ENCODE data around the gene MCCD1. TPM values are rescaled to one million over a fixed set of nuclear protein-coding genes. Genes with fewer than 3 reads are reported as not detected.
A peak's percentile ranks its signal among the peaks of the same experiment; 100 is the strongest.
"Not testable (repeated sequence)": the region's sequence is repeated elsewhere in the genome, so short reads cannot be mapped to it uniquely, and the experiment has no call there.

Gene MCCD1, protein sequence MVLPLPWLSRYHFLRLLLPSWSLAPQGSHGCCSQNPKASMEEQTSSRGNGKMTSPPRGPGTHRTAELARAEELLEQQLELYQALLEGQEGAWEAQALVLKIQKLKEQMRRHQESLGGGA
- total RNA-seq (not detected), total RNA-seq (0 reads per million in 2 donors)

DNA sequence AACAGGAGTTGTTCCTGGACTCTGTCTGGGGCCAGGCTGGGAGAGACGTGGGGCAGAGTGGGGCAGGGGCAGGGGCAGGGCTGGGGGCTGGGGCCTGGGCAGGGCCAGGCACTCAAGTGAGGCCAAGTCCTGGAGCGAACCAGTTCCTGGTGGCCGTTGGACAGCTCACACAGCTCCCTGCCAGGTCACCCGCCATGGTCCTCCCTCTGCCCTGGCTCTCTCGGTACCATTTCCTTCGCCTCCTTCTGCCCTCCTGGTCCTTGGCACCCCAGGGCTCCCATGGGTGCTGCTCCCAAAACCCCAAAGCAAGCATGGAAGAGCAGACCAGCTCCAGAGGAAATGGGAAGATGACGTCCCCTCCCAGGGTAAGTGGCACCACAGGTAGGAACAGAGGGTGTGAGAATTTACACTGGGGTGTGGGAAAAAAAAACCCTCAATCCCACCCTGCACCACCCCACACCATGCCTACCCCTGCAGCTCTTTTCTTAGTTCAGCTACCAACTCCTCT is at the start of gene MCCD1:
Gene MCCD1 (plus strand): TSS at position 142 of the 508 bp plus-strand sequence. CDS start 53 bp downstream, at position 195.
- H3K27ac Mint-ChIP-seq, result peak within 1 kb of the TSS; percentile 73
- H3K4me1 Mint-ChIP-seq, result peaks cover 3% of the 10 kb centered on the region
- H3K4me3 Mint-ChIP-seq, result peak within 1 kb of the TSS; percentile 61
- H3K9me3 ChIP-seq (ENCODE audit: control insufficient read depth, low read length, poor library complexity, severe bottlenecking), result no peaks in the 10 kb centered on the region
- ATAC-seq, result peak; percentile 18
- no peaks in the 10 kb centered on the region for H3K27me3 Mint-ChIP-seq
- peaks cover 4% of the 10 kb centered on the region for H3K36me3 Mint-ChIP-seq (ENCODE audit: low read depth)
- no peak for DNase-seq

DNA sequence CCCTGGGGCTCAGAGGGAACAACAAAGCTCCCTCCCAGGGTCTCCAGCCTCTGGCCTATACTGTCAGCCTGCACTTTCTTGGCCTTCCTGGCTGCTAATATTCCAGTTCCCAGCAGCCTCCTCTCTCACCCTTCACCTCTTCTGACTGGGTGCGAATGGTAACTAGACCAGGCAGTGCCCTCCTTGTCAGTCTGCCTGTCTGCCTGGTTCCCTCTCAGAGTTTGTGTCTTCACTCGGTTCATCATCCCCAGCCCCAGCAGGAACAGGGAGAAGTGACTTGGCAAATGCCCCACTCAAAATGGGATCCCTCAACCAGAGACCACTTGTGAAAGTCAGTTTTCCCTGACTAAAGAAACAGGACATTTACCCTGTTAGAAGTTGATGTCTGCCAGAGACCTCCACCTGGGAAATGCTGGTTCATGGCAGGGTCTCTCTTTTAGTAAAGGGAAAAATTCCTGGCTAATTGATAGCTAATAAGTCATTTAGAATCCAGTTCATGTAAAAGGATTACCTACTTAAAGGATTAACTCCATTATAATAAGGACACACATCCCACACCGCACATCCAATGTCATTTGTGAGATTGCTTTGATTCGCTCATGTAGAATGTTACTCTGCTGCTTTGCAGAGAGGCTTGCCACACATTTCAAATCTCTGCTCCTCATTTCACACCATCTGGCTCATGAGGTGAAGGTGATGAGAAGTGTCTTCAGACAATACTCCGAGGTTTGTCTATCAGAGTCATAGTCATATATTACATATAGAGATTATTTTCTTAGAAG is 49.4 kb upstream of the MCCD1 start:
- Mint-ChIP-seq H3K36me3 (ENCODE audit: low read depth) (no peaks in the 10 kb centered on the region), H3K4me3 (no peak overlapping the region), H3K4me1 (peaks cover 19% of the 10 kb centered on the region), H3K27me3 (no peaks in the 10 kb centered on the region), H3K27ac (peak overlapping the region; percentile 77)
- H3K9me3 ChIP-seq (ENCODE audit: control insufficient read depth, low read length, poor library complexity, severe bottlenecking), result no peaks in the 10 kb centered on the region
- ATAC-seq (no peak), DNase-seq (no peak)

DNA sequence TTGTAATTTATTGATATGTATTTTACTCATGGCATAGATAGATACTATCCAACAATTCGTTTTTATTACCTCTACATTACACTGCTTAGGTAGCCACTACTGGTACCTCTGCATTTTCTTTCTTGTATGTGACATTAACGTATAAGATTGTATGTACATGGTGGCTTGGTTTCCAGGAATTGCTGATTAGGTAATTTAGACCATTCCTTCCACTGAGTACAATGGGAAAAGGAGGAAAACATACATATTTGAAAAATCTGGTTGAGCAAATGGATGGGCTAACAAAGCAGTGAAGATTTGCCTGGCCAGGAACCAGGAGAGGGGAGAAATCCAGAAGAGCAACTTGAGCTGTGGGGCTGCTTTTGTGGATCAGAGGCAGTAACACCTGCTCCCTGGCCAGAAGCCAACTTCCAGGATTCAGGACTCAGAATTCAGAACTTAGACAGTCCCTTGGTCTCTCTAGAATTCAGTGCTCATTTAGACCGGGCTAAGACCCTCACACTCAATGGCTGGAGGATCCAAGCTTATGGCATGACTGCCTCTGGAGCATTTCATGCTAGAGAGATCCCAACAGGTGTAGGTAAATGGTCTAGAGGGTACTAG is 48.7 kb upstream of the MCCD1 start:
- no peaks in the 10 kb centered on the region for H3K9me3 ChIP-seq (ENCODE audit: control insufficient read depth, low read length, poor library complexity, severe bottlenecking)
- Mint-ChIP-seq H3K4me3 (no peak overlapping the region), H3K4me1 (peaks cover 22% of the 10 kb centered on the region), H3K27me3 (no peaks in the 10 kb centered on the region), H3K36me3 (ENCODE audit: low read depth) (no peaks in the 10 kb centered on the region), H3K27ac (no peak overlapping the region)
- DNase-seq, result no peak
- no peak for ATAC-seq

DNA sequence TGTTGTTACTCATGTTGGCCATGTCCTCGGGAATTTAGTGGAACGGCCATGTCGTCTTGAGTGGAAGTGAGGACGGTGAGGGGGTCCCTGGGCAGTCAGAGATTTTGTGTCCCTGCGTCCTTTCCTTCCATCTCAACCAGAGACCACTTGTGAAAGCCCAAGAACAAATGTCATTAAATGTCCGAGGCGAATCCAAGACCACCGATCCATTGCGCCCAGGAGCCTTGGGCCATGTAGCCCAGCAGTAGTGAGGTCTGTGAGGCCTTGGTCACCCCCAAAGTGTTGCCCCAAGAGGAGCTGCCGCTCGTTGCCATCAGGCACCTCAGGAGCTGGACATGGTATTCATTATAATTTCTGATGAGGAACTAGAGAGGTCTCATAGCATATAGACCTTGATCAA is 48.2 kb upstream of the MCCD1 start:
- no peak overlapping the region for H3K27ac Mint-ChIP-seq
- no peak for ATAC-seq
- DNase-seq, result no peak
- peaks cover 23% of the 10 kb centered on the region for H3K4me1 Mint-ChIP-seq
- no peaks in the 10 kb centered on the region for H3K9me3 ChIP-seq (ENCODE audit: control insufficient read depth, low read length, poor library complexity, severe bottlenecking)
- H3K27me3 Mint-ChIP-seq, result no peaks in the 10 kb centered on the region
- H3K4me3 Mint-ChIP-seq, result no peak overlapping the region
- no peaks in the 10 kb centered on the region for H3K36me3 Mint-ChIP-seq (ENCODE audit: low read depth)

DNA sequence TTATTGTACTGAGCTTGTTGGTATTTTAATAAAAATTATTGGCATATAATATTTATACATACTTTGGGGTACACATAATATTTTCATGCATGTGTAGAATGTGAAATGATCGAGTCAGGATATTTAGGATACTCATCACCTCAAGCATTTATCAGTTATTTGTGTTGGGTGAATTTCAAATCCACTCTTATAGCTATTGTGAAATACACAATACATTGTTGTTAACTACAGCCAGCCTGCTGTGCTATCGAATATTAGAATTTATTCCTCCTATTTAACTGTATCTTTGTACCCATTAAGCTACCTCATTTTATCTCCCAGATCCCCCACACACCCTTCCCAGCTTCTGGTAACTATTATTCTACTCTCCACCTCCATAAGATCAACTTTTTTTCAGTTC is 45.4 kb upstream of the MCCD1 start:
- Mint-ChIP-seq H3K27me3 (no peaks in the 10 kb centered on the region), H3K4me1 (peaks cover 16% of the 10 kb centered on the region), H3K27ac (no peak overlapping the region), H3K4me3 (no peak overlapping the region), H3K36me3 (ENCODE audit: low read depth) (no peaks in the 10 kb centered on the region)
- DNase-seq (no peak), ATAC-seq (no peak)
- no peaks in the 10 kb centered on the region for H3K9me3 ChIP-seq (ENCODE audit: control insufficient read depth, low read length, poor library complexity, severe bottlenecking)

DNA sequence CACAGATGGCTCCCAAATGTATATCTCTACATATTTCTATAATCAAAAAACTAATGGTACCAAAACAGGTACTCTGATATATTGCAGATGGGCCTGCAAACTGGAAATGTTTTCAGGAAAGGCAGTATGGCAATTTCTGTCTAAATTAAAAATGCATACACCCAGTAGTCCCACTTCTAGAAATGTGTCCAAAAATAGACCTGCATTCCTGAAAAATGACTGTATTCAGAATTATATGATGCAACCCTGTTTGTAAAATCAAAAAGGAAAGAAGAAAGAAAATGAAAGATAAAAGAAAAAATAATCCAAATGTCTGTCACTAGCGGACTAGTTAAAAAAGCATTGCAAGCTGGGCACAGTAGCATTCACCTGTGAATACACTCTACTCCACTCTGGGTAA is 43.7 kb upstream of the MCCD1 start:
- H3K27ac Mint-ChIP-seq, result no peak overlapping the region
- H3K27me3 Mint-ChIP-seq, result no peaks in the 10 kb centered on the region
- H3K4me3 Mint-ChIP-seq, result no peak overlapping the region
- DNase-seq (no peak), ATAC-seq (no peak)
- no peaks in the 10 kb centered on the region for H3K36me3 Mint-ChIP-seq (ENCODE audit: low read depth)
- H3K9me3 ChIP-seq (ENCODE audit: control insufficient read depth, low read length, poor library complexity, severe bottlenecking), result no peaks in the 10 kb centered on the region
- H3K4me1 Mint-ChIP-seq, result peaks cover 12% of the 10 kb centered on the region

DNA sequence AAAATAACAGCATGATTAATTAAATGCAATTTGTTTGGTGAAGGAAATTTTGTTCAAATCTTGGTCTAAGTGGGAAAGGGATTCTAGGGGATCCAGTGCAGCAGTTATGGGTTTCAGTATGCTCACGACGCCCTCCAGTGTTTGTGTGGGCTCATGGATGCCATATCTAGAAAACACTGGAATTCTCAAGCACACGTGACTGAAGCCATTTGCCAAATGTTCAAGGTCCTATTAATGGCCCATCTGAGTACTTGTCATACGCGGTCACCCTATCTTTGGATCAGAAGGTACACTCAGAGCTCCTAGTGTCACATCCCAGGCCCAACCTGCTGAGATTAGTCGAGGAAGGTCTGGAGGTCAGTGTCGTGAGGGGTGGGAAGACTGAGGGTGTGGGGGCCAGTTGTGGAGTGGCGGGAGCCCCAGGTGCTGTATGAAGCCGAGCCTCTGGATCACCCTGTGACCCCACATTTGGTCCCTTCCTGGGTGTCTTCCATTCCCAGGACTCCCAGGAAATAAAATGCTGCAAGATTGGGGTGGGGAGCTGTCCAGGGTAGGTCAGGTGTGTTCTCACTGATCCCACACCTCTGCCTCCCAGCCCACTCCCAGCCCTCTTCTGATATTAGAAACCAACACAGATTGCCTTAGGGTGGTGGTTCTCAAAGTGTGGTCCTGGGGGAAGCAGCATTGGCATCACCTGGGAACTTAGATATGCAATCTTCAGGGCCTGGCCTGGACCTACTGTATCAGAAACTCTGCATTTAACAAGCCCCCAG is 42.5 kb upstream of the MCCD1 start:
- not testable (repeated sequence) for DNase-seq; H3K27ac Mint-ChIP-seq; H3K9me3 ChIP-seq (ENCODE audit: control insufficient read depth, low read length, poor library complexity, severe bottlenecking); ATAC-seq; H3K36me3 Mint-ChIP-seq (ENCODE audit: low read depth); H3K4me3 Mint-ChIP-seq; H3K27me3 Mint-ChIP-seq
- H3K4me1 Mint-ChIP-seq, result peaks cover 15% of the 10 kb centered on the region

DNA sequence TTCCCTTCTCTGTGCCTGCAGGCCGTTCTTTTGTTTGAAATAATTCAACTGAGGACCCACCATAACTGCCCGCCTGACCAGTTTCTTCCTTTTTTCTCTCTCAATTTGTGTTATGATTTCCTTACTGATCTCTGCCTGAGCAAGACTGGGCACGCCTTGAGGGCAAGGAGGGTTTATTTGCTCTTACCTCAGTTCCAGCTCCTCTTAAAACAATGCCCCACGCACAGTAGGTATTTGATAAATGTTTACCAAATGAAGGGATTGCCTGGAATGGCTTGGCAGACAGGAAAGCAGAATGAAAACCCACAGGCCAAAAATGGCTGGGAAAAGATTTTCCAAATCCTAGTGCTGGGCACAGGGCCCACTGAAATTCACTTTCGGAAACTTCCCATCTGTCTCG is 41.1 kb upstream of the MCCD1 start:
- H3K27ac Mint-ChIP-seq, DNase-seq: not testable (repeated sequence)

DNA sequence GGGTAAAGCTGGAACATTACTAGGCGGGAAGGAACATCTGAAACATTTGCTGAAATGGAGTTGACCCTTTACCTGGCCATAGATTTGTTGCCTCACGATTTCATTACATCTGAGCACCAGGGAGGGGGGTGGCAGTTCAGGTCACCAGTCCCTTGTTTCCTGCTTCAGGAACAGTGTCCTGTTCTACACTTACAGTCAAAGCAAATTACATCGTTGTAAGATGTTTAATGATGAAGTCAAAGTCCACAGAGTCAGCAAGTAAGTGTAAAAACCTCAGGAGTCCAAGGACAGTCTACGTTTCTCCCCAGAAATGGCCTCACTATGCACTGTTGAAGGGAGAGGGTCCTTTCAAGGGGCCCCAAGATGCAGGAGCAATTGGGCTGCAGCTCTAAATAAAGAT is 39.7 kb upstream of the MCCD1 start:
- H3K27me3 Mint-ChIP-seq, result no peaks in the 10 kb centered on the region
- H3K9me3 ChIP-seq (ENCODE audit: control insufficient read depth, low read length, poor library complexity, severe bottlenecking), result no peaks in the 10 kb centered on the region
- no peak overlapping the region for H3K27ac Mint-ChIP-seq
- no peak overlapping the region for H3K4me3 Mint-ChIP-seq
- H3K36me3 Mint-ChIP-seq (ENCODE audit: low read depth), result peaks cover 2% of the 10 kb centered on the region
- DNase-seq, result no peak
- peaks cover 20% of the 10 kb centered on the region for H3K4me1 Mint-ChIP-seq
- no peak for ATAC-seq

More for the DNA sequence above, 41.1 kb upstream of the MCCD1 start:
- not testable (repeated sequence) for H3K36me3 Mint-ChIP-seq (ENCODE audit: low read depth); ATAC-seq; H3K9me3 ChIP-seq (ENCODE audit: control insufficient read depth, low read length, poor library complexity, severe bottlenecking); H3K4me3 Mint-ChIP-seq; H3K27me3 Mint-ChIP-seq
- H3K4me1 Mint-ChIP-seq, result peaks cover 17% of the 10 kb centered on the region

DNA sequence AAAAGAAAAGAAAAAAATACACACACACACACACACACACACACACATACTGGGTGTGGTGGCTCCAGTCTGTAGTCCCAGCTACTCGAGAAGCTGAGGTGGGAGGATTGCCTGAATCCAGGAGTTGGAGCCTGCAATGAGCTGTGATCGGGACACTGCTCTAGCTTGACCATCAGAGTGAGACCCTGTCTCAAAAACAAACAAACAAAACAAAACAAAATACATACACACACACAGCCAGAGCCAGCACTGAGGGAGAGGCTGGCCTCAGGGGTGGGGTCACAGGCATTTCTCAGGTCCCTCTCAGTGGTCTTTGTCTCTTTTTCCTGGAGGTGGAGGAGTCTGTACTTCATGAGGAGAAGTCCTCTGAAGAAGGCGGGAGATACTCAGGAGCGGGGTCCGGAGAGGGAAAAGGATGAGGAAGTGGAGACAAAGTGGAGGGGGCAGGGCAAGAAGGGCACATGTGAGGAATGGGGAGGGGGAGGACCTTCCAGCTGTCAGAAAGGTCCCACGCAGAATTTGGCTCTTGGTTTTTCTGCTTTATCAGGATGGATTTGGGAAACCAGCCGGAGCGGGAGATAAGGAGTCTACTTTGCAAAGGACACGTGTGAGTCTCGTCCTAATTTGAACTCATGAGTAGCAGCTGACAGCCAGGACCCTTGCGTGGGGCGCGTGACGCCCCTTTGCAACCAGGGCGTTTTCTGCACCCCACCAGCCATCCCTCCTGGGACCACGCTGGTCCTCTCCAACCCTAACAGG is 38.5 kb upstream of the MCCD1 start:
- Mint-ChIP-seq H3K27me3 (no peaks in the 10 kb centered on the region), H3K4me1 (peaks cover 17% of the 10 kb centered on the region), H3K4me3 (no peak overlapping the region), H3K27ac (peak overlapping the region; percentile 67), H3K36me3 (ENCODE audit: low read depth) (peaks cover 2% of the 10 kb centered on the region)
- no peaks in the 10 kb centered on the region for H3K9me3 ChIP-seq (ENCODE audit: control insufficient read depth, low read length, poor library complexity, severe bottlenecking)
- ATAC-seq (no peak), DNase-seq (no peak)

DNA sequence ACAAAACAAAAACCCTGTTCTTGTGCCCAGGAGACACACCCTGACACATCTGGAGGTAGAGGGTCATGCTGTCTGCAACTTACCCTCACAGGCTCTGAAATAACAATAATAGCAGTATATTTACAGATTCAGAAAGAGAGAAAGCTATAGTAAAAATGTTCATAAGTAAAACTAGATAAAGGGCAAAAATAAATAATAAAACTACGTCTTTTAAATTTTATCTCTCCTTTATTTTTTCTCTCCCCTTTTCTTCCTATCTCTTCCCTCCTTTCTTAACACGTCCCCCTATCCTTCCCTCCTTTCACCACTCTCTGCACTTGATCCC is 35.2 kb upstream of the MCCD1 start:
- H3K27ac Mint-ChIP-seq, result peak overlapping the region; percentile 95
- H3K4me1 Mint-ChIP-seq, result peaks cover 36% of the 10 kb centered on the region
- H3K36me3 Mint-ChIP-seq (ENCODE audit: low read depth); H3K27me3 Mint-ChIP-seq; DNase-seq; H3K9me3 ChIP-seq (ENCODE audit: control insufficient read depth, low read length, poor library complexity, severe bottlenecking); ATAC-seq: not testable (repeated sequence)
- peak overlapping the region; percentile 98 for H3K4me3 Mint-ChIP-seq

DNA sequence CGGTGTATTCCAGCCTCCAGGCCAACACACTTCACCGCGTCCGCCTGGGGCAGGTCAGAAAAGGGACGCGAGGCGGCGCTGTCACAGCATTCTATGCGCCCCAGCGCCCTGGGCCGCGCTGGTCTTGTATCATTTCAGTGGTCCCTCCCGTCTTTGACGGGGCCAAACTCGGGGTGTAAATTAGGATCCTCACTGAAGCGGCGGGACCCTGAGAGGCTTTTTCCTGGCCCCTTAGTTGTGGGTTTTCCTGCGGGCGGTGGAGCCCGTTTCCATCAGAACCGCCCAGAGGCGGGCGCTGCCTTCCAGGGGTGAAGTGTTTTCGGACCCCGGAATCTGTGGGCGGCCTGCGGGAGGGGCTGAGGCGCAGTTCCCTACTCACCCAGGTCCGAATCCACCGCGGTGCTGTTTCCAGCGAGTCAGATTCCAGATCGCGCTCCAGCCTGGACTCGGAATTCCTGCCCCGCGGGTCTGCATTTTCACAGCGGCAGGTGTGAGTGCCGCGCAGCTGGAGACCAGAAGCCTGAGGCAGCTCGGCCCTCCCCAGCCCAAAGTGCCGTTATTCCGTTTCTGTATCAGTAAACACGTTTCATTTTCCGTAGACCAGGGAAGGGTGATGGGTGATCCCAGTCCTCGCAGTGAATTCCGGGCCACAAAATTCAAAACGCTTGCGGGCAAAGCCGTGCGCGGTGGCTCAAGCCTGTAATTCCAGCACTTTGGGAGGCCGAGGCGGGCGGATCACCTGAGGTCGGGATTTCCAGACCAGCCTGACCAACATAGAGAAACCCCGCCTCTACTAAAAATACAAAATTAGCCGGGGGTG is 34.7 kb upstream of the MCCD1 start:
- DNase-seq (peak; percentile 53 to 73 (median 73)), ATAC-seq (peak; percentile 54)
- Mint-ChIP-seq H3K4me3 (peak overlapping the region; percentile 98), H3K27ac (peak overlapping the region; percentile 95), H3K27me3 (no peaks in the 10 kb centered on the region), H3K4me1 (peaks cover 41% of the 10 kb centered on the region), H3K36me3 (ENCODE audit: low read depth) (peaks cover 2% of the 10 kb centered on the region)
- no peaks in the 10 kb centered on the region for H3K9me3 ChIP-seq (ENCODE audit: control insufficient read depth, low read length, poor library complexity, severe bottlenecking)

Measured in T-helper 17 cell (primary cell).